Activated T-cell treated with anti-CD3 and anti-CD28 coated beads, Interleukin-2, amount 50 U/mL, for 1 hour (primary cell): ENCODE results near the gene FEM1A.
A peak's percentile ranks its signal among the peaks of the same experiment; 100 is the strongest.
"Not testable (repeated sequence)": the region's sequence is repeated elsewhere in the genome, so short reads cannot be mapped to it uniquely, and the experiment has no call there.

Source experiments
- DNase-seq: peaks from one replicate; pipeline ENCODE4 v3.0.0-alpha.2; 2020

FEM1A gene

DNA sequence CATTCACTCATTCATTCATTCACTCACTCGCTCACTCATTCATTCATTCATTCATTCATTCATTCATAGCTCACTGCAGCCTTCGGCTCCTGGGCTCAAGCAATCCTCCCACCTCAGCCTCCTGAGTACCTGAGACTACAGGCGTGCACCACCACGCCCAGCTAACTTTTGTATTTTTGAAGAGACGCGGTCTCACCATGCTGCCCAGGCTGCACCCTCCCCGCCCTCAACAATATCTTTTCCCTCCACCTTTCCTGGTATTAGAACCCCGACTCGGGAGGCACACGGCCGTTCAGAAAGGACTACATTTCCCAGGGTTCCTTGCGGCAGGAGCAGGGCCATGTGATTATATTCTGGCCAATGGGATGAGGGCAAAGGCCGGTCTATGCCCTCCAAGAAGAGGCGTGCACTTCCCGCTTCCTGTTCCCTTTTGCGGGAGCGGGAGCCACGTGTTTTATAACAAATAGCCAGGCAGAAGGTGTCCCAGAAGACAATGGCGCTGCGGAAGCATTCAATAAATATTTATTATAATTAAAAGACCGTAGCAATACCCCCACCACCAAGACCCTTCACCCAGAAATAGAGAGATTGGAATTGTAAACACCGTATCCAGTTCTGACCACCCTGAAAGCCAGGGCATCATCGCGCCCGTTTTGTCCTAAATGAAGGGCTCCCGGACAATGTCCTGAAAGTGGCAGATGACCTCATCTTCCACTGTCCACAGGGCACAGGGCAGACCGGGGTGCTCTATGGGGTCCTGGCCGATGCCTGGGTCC lies 24.1 kb downstream of the FEM1A start:
- DNase-seq, result peak; percentile 71

GRCh38 chr19:4816202-4816949 lies 24.8 kb downstream of the FEM1A start:
- DNase-seq, result no peak

GRCh38 chr19:4816950-4817278 lies 25.4 kb downstream of the FEM1A start:
- no peak for DNase-seq

DNA sequence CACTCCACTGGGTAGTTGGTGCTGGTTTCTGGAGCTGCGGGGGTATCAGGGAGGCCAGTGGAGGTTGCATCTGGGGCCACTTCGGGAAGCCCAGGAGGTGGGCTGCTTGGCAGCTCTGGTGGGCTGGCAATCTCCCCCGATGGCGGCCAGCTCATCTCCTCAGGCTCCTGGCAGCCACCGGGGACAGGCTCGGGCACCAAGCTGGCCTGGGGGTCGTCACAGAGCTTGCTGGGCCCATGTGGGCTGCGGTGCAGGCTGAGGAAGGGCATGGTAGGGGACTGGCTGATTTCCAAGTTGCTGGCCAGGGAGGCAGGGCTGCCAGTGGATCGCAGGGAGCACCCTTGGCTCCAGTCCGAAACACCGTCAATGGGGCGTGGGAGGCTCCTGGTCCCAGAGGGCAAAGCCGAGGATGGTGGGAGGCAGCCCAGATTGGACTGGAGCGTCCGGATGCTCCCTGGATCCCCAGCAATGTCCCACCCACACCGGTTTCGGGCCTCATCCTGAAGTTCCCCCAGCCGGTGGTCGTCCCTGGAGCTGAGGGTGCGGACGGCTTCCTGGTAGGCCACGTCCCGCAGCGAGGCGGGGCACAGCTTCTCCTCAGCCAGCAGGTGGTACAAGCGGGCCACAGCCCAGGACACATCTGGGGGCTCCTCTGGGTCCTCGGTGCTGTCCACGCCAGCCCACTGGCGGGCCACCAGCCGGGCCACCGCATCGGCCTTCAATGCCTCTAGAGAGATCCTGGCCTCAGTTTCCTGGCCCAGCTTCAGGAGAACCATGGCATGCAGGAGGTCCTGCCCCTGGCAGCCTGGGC lies 26.1 kb downstream of the FEM1A start:
- DNase-seq, result no peak

GRCh38 chr19:4821265-4821664 lies 29.7 kb downstream of the FEM1A start:
- DNase-seq, result no peak

GRCh38 chr19:4822354-4822753 lies 30.8 kb downstream of the FEM1A start:
- DNase-seq, result not testable (repeated sequence)

GRCh38 chr19:4823577-4823976 lies 32.0 kb downstream of the FEM1A start:
- no peak for DNase-seq

DNA sequence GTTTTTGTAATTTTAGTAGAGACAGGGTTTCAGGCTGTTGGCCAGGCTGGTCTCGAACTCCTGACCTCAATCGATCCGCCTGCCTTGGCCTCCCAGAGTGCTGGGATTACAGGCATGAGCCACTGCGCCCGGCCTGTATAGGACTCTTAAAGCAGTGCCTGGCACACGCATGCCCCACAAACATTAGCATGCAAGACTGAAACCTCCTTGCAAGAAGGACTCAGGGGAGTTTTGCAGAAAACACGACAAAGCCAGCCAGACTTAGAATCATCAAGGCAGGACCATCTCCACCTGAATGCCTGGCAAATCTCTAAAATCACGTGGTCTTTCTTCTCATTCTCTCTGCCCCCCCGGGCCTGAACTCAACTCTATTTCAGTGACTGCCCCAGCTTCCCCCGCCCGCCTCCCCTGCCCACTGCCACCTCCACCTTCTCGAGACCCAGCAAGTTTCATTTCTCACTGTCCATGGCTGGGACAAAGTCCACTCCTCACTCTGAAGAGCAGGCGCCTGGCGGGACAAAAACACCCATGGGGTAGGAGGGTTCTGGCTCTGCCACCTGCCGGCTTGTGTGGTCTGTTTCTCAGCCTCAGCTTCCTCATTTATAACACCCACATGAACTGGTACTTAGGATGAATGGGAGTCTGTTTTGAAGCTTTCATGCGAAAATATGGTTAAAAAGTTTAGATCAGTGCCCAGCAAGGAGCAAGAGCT lies 37.6 kb downstream of the FEM1A start:
- no peak for DNase-seq

DNA sequence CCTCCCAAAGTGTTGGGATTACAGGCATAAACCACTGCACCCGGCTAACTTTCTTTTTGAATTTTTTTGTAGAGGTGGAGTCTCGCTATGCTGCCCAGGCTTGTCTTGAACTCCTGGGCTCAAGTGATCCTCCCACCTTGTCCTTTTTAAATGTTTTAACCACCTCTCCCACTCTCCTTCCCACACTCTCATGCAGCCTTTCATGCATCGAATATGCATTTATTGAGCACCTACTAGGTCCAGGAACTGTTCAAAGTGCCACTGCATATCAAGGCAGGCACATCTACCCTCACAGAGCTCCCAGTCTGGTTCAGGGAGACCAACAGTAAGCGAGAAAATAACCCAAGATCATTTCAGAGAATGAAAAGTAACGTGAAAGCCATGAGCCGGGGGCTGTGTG lies 38.8 kb downstream of the FEM1A start:
- DNase-seq, result no peak

DNA sequence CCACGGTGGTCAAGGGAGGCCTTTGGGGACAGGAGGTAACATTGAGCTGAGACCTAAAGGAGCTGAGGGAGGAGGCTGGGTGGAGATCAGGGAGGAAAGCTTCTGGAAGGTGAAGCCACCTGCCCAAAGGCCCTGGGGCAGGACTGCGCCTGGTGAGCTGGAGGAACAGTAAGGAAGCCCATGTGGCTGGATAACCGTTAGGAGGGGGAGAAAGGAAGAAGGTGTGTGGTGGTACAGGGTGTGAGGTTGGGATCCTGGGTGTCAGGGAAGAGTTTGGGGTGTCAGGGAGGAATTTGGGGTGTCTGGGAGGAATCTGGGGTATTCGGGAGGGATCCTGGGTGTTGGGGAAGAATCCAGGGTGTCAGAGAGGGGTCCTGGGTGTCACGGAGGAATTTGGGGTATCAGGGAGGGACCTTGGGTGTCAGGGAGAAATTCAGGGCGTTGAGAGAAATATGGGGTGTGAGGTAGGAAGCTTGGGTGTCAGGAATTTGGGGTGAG lies 39.3 kb downstream of the FEM1A start:
- DNase-seq, result no peak

- peak; percentile 80 for DNase-seq
Measured at GRCh38 chr19:4831304-4831978, 39.9 kb downstream of the FEM1A start, which contains the start of gene TICAM1. Gene TICAM1, minus strand, starts transcription at chr19:4831712. Its CDS starts 13,335 bp downstream, at chr19:4818377.

- not testable (repeated sequence) for DNase-seq
Measured at GRCh38 chr19:4831979-4832340, 40.4 kb downstream of the FEM1A start.

- DNase-seq, result no peak
Measured at GRCh38 chr19:4832776-4833175, 41.2 kb downstream of the FEM1A start.

DNA sequence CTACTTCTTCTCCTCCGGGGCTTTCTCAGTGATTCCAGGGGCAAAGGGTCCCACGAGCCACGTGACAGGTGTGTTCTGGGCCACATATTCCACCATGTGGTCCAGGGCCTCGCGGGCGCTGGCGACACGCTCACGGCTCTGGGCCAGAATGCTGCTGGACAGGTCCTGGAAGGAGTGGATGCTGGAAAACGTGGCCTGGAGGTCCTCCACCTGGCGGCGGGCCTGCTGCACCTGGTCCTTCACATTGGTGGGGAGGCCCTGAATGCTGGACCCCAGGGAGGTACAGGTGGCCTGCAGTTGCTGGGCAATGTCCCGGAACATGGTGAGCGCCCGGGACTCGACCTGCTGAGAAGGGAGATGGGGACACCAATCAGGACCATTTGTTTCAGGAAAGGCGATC lies 47.7 kb downstream of the FEM1A start:
- DNase-seq, result no peak

- no peak for DNase-seq
Measured at GRCh38 chr19:4843647-4843965, 52.1 kb downstream of the FEM1A start.

DNA sequence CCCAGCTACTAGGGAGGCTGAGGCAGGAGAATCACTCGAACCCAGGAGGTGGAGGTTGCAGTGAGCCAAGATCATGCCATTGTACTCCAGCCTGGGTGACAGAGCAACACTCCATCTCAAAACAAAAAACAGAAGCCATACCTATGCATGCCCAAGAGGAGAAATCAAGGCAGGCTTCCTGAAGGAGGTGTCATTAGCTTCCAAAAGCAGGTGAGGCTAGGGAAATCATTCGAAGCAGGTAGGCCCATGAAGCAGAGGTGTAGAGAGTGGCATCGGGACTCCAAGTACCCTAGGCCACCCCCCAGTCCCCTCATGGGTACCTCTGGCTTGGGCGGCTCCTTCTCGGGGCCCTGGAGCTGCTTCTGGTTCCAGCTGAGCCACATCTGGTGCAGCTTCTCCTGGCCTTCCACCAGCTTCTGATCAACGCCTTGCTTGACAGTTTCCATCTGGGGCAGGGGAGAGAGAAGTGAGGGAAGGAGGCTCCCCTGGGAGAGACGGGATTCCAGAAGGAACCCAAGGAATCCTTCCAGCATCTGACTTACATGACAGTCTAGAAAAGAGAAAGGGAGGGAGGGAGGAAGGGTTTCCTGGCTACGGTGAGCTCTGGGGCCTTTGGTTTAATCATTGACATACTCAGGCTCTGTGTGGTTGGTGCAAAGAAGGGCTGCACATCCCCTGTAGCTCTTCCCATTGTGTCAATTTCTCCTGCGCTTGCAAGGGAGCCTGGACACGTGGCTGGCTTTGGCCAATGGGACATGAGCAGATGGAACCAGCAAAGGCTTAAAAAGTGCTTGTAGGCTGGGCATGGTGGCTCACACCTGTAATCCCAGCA lies 53.0 kb downstream of the FEM1A start:
- DNase-seq, result no peak

GRCh38 chr19:4845975-4846374 lies 54.4 kb downstream of the FEM1A start:
- DNase-seq, result not testable (repeated sequence)

DNA sequence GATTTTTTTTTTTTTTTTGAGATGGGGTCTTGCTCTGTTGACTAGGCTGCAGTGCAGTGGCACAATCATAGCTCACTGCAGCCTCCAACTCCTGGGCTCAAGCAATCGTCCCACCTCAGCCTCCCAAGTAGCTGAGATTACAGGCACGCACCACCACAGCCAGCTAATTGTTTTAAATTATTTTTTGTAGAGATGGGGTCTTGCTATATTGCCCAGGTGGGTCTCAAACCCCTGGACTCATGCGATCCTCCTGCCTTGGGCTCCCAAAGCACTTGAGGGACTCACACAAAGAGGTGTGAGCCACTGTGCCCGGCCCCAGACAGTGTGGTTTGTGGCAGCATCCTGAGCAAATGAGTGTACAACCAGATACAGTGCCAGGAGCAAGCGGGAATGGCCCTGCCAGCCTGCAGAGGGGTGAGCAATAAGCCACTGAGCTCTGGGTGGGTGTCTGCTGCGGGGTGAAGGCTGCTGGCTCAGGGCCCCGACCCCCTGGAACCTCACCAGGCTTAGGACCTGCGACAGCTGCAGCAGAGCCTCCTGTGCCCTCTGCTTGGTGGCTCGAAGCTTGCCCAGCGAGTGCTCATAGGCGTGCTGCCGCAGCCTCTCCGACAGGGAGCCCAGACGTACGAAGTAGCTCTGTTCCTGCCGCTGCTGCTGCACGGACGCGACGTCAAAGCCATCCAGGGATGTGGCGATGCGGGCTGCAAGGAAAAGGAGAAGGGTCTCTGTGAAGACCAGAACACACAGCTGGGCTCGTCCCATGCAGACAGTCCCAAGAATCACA lies 55.8 kb downstream of the FEM1A start:
- DNase-seq, result no peak

GRCh38 chr19:4849019-4849418 lies 57.5 kb downstream of the FEM1A start:
- no peak for DNase-seq
